ENCODE results near the gene PDXP. TPM values are rescaled to one million over a fixed set of nuclear protein-coding genes. Genes with fewer than 3 reads are reported as not detected.
"Not testable (repeated sequence)": the region's sequence is repeated elsewhere in the genome, so short reads cannot be mapped to it uniquely, and the experiment has no call there.

Gene PDXP
- total RNA-seq, 4 donors from 2014 or later = 2.3 to 4.1 (median 2.9) TPM

GRCh38 chr22:37692627-37693285, 34.2 kb downstream of the PDXP start:
- H3K4me3 ChIP-seq = no peak overlapping the region
- no peak for TF ChIP-seq POLR2A (IDR thresholded peaks at IDR 0.05)
- TF ChIP-seq, protein P1, sequence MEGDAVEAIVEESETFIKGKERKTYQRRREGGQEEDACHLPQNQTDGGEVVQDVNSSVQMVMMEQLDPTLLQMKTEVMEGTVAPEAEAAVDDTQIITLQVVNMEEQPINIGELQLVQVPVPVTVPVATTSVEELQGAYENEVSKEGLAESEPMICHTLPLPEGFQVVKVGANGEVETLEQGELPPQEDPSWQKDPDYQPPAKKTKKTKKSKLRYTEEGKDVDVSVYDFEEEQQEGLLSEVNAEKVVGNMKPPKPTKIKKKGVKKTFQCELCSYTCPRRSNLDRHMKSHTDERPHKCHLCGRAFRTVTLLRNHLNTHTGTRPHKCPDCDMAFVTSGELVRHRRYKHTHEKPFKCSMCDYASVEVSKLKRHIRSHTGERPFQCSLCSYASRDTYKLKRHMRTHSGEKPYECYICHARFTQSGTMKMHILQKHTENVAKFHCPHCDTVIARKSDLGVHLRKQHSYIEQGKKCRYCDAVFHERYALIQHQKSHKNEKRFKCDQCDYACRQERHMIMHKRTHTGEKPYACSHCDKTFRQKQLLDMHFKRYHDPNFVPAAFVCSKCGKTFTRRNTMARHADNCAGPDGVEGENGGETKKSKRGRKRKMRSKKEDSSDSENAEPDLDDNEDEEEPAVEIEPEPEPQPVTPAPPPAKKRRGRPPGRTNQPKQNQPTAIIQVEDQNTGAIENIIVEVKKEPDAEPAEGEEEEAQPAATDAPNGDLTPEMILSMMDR (IDR thresholded peaks at IDR 0.05) = no peak
- no peak for DNase-seq
- no peaks in the 10 kb centered on the region for H3K27me3 ChIP-seq
- peaks cover 15 to 76% (median 34%) of the 10 kb centered on the region in 3 donors for H3K4me1 ChIP-seq
- intact Hi-C loops (cut with DNase I) = no loop called here
- 77 to 81% methylated on average over 8 to 11 of the region's 15 CpGs for WGBS, 2 donors
- no peaks in the 10 kb centered on the region for H3K9me3 ChIP-seq
- H3K27ac ChIP-seq = no peak overlapping the region
- peaks cover 37 to 70% (median 40%) of the 10 kb centered on the region in 3 donors for H3K36me3 ChIP-seq

DNA sequence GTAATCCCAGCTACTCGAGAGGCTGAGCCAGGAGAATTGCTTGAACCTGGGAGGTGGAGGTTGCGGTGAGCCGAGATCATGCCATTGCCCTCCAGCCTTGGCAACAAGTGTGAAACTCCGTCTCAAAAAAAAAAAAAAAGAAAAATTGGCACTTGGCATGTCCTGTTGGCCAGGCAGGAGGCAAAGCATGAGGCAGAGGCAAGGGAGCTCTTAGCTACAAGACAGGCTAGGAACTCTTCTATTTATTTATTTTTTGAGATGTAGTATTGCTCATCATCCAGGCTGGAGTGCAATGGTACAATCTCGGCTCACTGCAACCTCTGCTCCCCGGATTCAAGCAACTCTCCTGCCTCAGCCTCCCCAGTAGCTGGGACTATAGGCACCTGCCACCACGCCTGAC, 35.6 kb downstream of the PDXP start:
- H3K4me3 ChIP-seq; H3K27me3 ChIP-seq; H3K9me3 ChIP-seq; DNase-seq; intact Hi-C loops (cut with DNase I); H3K27ac ChIP-seq: not testable (repeated sequence)
- 59 to 79% methylated on average over 7 of the region's 7 CpGs for WGBS, 2 donors
- Histone ChIP-seq H3K4me1 (peaks cover 9 to 75% (median 28%) of the 10 kb centered on the region in 3 donors), H3K36me3 (peaks cover 30 to 56% (median 31%) of the 10 kb centered on the region in 3 donors)

DNA sequence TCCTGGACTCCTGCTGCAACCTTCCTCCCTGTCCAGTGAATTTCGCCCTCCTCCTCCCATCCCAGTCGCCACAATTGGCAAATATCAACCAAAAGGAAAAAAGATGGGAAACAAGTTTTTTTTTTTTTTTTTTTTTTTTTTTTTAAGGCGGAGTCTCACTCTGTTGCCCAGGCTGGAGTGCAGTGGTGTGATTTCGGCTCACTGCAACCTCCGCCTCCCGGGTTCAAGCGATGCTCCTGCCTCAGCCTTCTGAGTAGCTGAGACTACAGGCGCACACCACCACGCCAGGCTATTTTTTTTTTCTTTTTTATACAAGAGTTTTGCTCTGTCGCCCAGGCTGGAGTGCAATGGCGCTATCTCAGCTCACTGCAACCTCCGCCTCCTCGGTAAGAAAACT, 37.7 kb downstream of the PDXP start:
- Histone ChIP-seq H3K4me1 (peaks cover 0 to 54% (median 15%) of the 10 kb centered on the region in 3 donors), H3K27ac (peak overlapping the region in 3 of 4 donors; percentile 55 to 79 (median 56)), H3K4me3 (peak overlapping the region in 3 of 4 donors; percentile 23 to 54 (median 30)), H3K36me3 (peaks cover 19 to 36% (median 23%) of the 10 kb centered on the region in 3 donors)
- H3K9me3 ChIP-seq; DNase-seq; H3K27me3 ChIP-seq; intact Hi-C loops (cut with DNase I): not testable (repeated sequence)
- whole genome bisulfite sequencing, 2 donors = 37 to 54% methylated on average over 10 of the region's 13 CpGs

GRCh38 chr22:37696657-37697537, 38.4 kb downstream of the PDXP start, which contains the start of gene TRIOBP:
TSS of gene TRIOBP (plus strand) at chr22:37697048. CDS start at chr22:37701366, 4,318 bp downstream.
- TF ChIP-seq POLR2A (IDR thresholded peaks at IDR 0.05) = peak in 2 of 4 donors; percentile 14 to 43
- TF ChIP-seq, protein P1 (IDR thresholded peaks at IDR 0.05) = peak in 5 of 6 experiments; percentile 19 to 60 (median 38)

DNA sequence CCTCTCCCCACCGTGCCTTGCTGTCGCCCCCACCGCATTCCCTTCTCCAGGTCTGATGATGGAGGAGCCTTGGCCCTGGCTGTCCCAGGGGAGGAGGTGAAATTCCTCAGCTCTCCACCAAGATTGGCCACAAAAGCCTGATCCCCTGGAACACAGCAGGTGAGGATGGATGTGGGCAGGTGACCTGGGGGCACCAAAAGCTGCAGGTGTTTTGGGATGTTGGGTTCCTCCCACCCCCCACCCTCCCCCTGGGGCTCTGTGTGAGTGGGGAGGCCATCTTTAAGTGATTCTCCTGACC, 39.0 kb downstream of the PDXP start:
- H3K27ac ChIP-seq = peak overlapping the region; percentile 19 to 79 (median 55)
- H3K36me3 ChIP-seq = peaks cover 11 to 24% (median 12%) of the 10 kb centered on the region in 3 donors
- H3K9me3 ChIP-seq = no peaks in the 10 kb centered on the region
- TF ChIP-seq, protein P1 (IDR thresholded peaks at IDR 0.05) = no peak
- TF ChIP-seq POLR2A (IDR thresholded peaks at IDR 0.05) = no peak
- WGBS, 2 donors = no CpG with 5 or more reads among the region's 3 CpGs
- H3K4me1 ChIP-seq = peaks cover 0 to 46% (median 11%) of the 10 kb centered on the region in 3 donors
- H3K4me3 ChIP-seq = no peak overlapping the region
- intact Hi-C loops (cut with DNase I) = no loop called here
- DNase-seq = no peak
- no peaks in the 10 kb centered on the region for H3K27me3 ChIP-seq

More at GRCh38 chr22:37696657-37697537, 38.4 kb downstream of the PDXP start, which contains the start of gene TRIOBP:
- Histone ChIP-seq H3K36me3 (peaks cover 14 to 30% (median 16%) of the 10 kb centered on the region in 3 donors), H3K9me3 (no peaks in the 10 kb centered on the region), H3K4me3 (peak within 1 kb of the TSS in 3 of 4 donors; percentile 23 to 54 (median 30)), H3K4me1 (peaks cover 0 to 47% (median 11%) of the 10 kb centered on the region in 3 donors), H3K27ac (peak within 1 kb of the TSS; percentile 19 to 79 (median 56)), H3K27me3 (no peaks in the 10 kb centered on the region)
- intact Hi-C loops (cut with DNase I) = no loop called here
- WGBS, 2 donors = 6 to 13% methylated on average over 11 of the region's 39 CpGs
- peak; percentile 40 for DNase-seq

Measured in esophagus squamous epithelium (tissue), 5 donors.